Urothelium cell line (cell line): ENCODE measurements around the gene EFTUD2.

Experiments
- DNase-seq: peaks from one replicate; pipeline ENCODE4 v3.0.0; 2011; ENCODE audit warnings: low spot score, mixed read lengths
- FAIRE-seq: peaks from 2 replicates; lab custom pipeline; 2011; peaks lifted over from hg19 to GRCh38; lab: Jason Lieb, UNC

The EFTUD2 gene

DNA sequence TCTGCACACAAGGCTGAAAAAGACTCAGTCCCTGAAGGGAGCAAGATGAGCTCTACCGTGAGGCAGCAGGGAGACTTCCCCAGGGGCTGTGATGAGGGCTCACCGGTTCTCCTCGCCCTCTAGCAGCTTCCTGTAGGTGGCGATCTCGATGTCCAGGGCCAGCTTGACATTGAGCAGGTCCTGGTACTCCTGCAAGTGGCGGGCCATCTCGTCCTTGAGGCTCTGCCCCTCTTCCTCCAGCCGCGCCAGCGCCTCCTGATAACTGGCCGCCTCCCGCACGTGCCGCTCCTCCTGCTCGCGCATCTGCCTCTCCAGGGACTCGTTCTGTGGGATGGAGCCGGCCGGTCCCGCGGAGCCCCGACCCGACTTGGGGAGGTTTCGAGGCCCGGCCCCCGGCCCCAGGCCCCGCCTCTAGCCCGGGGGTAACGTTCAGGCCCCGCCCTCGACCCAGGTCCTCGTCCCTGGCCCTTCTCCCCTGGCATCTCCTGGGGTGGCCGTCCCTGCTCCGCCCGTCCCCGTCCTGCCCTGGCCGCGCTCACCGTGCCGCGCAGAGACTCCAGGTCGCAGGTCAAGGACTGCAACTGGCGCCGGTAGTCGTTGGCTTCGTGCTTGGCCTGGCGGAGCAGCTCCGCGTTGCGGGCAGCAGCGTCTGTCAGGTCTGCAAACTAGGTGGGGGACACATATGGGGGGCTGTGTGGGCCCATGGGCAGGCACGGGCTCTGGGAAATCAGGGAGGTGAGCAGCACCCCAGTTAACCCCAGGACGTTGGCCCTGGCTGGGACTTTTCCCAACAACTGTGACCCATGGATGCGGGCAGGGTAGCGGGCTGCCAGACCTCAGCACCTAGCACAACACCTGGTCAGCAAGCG, 12.1 kb upstream of the EFTUD2 start:
- no peak for DNase-seq
- FAIRE-seq: peak; percentile 20

DNA sequence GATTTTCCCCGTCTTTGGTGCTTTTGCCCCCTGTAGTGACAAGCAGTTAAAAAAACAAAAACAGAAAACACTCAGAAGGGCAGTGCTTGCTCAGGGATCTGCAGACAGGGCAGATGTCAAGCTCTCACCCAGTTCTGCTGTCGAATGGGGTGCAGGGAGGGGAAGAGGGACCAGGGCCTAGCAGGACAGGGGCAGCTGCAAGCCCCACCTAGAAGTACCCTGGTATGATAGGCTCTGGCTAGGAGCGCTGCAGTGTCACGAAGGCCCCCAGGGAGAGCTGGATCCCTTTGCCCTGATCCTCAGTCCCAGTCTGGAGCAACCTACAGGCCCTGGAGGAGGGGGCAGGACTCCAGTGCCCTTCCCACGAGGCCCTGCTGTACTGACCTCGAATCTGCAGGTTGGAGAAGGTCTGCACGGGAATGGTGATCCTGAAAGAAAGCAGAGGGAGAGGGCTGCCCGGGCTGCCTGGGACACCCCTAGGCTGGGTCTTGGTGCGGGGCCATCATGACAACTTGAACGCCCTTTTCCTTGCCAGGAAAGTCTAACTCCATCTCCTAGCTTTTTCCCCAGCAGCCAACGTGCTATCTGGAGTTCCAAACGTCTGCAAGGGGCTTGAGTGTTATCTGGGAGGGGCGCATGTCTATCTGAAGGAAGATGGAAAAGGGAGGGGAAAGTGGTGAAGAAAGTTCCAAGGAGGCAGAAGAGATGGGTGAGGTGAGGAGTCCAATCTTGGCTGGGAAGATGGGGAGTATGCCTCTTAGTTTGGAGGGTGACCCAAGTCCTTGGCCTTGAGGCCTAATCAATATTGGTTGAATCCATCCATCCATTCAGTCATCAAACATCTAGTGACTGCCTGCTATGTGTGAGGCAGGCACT, 11.2 kb upstream of the EFTUD2 start:
- DNase-seq (no peak), FAIRE-seq (peak; percentile 42)

DNA sequence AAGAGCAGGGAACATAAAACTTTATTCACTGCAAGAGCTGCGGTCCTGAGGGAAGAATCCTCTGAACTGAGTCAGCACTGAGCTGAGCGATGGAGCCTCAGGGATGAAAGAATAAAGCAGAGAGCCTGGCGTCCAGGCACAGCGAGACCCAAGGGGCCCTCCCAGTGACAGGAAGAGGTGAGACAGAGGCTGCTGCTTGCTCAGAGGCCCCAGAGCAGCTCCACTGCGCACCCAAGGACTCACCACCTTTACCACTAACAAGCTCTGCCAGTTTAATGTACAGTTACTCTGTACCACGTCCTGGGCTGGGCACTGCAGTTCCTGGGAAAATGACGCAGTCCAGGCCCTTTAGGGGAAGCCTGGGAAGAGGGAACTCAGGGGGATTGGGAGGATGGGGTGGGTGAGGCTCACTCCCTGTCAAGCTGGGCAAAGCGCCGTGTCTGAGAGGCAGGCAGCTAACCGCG, 10.5 kb upstream of the EFTUD2 start:
- FAIRE-seq: no peak
- DNase-seq: peak; percentile 64

DNA sequence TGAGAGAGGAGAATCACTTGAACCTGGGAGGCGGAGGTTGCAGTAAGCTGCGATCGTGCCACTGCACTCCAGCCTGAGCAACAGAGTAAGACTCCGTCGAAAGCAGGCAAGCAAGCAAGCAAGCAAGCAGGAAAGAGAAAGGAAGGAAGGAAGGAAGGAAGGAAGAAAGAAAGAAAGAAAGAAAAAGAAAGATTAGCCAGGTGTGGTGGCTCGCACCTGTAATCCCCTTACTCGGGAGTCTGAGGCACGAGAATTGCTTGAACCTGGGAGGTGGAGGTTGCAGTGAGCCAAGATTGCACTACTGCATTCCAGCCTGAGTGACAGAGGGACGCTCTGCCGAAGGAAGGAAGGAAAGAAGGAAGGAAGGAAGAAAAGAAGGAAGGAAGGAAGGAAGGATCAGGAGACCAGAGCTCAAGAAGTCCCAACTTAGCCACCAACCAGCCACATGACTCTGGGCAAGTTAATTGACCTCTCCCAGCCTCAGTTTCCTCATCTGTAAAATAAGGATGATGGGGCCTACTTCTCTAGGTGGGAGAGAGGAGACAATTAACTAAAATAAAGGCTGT, 9.6 kb upstream of the EFTUD2 start:
- FAIRE-seq (no peak), DNase-seq (no peak)

DNA sequence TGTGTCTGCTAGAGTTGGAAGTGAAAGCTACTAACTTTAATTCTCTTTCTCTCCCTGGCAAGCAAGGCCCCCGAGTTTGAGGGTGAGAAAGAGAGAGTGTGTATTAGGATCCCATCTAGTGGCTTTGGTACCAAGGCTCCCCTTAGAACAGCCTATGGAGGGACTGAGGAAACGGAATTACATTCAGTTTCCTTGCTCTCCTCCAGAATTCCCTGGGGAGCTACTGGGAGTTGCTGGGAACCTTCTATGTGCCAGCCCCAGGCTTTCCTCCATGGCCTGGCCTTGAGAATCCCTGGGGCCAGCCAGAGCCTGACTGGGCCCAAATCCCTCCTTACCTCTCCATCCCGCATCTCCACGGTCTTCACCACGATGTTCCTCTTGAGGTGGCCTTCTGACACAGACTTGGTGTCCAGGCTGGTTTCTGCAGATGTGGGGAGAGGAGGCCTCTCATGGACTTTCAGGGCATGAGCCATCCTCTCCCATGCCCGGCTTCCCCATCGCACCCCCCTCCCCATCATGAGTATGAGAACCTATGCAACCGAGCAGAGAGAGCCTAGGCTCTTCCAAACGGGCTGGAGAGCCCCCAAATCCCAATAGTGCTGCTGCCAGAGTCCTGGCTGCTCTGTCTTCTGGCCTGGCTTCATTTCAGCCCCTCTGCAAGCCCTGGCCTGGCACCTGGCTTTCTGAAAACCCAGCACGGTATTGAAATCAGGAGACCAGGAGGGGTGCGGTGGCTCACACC, 8.7 kb upstream of the EFTUD2 start:
- FAIRE-seq (no peak), DNase-seq (no peak)

DNA sequence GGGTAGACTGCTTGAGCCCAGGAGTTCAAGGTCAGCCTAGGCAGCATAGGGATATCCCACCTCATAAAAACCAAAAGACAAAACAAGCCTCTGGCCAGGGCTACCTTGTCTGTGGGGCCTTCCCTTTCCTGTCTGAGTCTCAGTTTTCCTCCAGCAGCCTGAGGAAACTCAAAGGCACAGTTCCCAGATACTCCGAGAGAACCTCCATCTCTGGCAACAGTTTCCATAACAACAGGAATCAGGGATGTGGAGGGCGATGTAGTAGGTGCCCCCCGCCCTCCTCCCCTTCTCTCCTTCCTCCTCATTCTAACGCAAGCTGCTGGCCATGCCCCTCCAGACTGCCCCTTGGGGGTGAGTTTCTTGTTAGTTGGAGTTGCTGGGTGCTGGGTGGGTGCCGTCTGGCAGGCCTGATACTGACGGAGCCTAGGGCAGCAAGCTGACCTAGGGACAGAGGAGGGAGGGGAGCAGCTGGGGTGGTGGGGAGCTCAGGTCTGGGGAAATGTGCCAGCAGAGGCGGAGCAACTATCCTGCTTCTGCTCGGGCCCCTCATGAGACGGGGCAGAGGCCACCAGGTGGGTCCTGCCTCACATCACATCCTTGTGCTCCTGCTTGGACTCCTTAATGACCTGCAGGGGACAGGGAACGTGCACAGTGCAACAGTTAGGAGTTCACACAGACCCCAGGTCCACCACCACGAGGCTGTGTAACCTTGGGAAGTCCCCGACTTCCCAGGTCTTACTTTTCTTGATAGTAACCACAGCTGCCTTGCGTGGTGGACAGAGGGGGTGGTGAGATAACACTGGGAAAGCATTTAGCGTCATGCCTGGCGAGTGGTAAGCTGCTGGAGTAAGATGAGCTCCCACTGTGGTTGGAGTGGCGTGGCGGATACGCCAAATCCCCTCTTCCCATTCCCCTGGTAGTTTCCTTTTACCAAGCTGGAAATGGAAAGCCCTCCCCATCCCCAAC, 7.8 kb upstream of the EFTUD2 start:
- DNase-seq (no peak), FAIRE-seq (peak; percentile 48)

DNA sequence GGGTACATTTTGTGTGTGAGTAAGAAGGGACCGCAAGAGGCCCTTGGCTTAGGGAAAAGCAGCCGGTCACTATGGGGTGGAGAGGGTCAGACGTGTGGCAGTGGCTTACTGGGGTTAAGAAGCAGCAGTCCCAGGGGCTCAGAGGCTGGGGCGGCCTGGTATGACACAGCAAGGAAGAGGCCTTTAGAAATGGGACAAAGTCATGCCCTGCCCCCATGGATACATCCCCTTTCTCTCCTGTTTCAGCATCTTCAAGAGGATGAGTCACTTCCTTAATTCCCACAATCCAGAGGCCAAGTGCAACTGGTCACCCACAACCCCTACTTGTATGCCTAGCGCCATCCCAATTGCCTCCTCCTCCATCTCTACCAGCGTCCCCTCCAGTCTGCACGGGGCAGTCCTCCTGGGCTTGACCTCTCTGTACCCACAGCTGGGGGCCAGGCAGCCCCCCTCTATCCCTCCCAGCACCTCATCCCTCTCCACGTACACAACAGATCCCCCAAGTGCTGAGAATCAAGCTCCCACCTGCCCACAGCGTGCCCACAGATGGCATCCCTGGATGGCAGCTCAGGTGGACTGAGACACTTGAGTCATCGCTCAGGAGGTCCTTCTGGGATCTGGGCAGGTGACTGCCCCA, 6.9 kb upstream of the EFTUD2 start:
- FAIRE-seq (peak; percentile 79), DNase-seq (peak; percentile 86)

DNA sequence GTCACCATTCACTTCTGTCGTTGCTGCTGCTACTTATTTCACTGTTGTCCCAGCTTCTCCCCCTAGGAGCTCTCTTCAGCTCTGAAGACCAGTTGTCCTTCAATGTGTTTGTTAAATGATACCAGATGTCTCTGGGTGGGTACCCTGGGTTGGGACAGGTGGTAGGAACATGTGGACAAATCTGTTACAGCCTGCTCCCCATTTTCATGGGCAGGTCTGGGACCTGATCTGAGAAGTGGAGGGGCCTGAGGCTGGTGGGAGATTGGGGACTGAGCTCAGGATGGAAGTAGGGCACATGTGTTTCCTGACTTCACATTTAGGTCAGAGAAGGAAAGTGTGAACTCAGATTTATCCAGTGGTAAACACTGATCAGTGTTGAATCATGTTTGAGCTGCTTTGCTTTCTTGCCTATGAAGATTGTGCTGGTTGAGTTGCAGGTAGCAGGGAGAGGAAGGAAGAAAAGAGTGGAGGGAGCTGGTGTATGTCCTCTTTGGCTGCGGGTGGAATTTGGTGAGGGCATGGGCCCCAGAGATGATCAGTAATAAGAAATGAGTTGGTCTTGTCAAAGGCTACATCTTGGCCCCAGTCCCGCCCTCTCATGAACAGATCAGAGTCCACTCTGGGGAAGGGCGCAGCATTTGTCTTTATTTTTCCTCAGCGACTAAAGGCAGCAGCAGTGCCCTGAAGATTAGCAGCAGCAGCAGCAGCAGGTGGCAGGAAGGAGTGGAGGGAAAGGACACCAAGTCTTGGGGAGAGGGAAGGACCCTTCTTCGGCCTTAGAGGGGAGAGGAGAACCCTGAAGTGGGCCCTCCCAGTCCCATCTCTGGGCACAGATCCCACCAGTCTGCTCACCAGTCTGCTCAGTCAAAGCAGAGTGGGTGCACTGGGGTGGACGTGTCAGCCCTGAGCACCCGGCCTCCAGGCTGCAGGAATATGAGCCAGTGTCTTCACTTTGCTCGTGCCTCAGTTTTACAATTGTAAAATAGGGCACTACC, 6.1 kb upstream of the EFTUD2 start:
- DNase-seq (no peak), FAIRE-seq (peak; percentile 52)

DNA sequence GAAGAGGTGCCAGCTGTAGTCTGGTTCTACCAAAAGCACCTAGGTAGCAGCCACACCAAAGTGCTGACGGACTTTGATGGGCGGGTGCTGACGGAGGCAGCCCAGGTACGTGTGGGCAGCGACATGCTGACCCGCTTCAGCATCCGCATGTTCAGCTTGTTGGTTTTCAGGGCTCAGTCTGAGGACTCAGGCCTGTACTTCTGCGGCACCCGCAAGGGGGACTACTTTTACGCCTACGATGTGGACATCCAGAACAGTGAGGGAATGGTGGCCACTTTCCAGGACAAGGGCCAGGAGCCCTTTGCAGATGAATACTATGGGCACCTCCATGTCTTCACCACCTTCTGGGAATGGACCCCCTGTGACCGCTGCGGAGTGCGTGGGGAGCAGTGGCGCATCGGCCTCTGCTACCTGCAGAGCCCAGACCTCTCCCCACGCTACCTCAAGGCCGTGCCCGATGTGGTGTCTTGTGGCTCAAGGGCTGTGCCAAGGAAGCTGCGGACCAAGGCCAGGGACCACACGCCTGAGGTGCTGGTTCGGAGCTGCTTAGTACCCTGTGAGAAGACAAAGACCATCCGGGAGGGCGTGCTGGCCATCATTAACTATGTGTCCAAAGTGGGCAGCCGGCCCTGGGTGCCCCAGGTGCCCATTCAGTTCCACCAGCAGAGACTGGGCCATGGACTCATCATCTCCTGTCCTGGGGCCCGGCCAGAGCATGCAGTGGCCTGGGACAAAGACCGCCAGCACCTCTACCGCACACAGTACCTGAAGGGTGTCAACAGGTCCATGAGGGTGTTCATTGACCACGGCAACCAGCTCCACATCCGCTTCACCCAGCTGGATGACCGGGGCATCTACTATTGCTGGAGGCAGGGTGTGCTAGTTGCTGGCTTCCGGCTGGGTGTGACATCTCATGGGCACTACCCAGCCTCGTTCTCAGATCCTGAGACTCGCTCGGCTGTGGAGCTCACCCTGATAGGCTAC, 5.0 kb upstream of the EFTUD2 start:
- DNase-seq: no peak
- no peak for FAIRE-seq

DNA sequence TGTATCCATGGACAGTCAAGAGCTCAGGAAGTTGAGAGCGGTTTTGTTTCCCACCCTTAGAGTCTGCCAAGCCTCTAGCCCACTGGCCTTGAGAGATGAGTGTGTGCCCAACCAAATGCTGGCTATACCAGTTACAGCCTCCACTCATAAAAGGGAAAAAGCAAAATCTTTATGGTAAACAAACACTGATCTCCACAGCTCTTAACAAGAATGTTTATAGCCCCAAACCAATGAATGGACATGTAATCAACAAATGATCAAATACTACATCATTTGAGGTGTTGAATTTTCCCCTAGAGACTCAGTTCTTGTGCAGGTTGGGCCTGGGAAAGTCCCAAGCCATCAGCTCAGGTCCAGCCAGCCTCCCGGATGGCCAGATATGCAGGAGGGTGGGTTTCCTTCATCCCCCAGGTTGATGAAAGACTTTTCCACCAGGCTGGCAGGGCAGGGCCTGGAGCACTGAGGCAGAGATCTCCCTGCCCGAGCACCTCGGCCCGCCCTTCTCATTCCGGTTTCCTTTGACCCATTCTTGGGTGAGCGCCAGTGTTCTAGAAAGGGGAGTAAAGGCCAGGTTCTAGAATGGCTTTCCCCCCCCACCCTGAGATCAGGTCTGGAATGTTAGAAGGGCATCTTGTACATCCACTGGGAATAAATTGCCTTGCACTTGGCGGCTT, 3.9 kb upstream of the EFTUD2 start:
- no peak for DNase-seq
- no peak for FAIRE-seq

DNA sequence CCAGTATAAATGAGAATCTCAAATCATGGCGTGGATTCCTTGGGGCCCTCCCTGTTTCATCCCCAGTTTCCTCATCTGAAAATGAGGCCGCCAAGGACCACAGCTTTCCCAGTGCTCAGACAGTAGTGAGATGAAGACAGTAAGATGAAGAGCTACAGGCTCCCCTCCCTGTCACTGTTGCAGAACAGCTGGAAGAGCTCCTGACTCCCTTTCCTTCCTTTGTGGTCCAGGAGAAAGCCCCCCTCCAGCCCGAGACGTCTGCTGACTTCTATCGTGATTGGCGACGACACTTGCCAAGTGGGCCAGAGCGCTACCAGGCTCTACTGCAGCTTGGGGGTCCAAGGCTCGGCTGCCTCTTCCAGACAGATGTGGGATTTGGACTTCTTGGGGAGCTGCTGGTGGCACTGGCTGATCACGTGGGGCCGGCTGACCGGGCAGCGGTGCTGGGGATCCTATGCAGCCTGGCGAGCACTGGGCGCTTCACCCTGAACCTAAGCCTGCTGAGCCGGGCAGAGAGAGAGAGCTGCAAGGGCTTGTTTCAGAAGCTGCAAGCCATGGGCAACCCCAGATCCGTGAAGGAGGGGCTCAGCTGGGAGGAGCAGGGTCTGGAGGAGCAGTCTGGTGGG, 3.0 kb upstream of the EFTUD2 start:
- FAIRE-seq: no peak
- no peak for DNase-seq

DNA sequence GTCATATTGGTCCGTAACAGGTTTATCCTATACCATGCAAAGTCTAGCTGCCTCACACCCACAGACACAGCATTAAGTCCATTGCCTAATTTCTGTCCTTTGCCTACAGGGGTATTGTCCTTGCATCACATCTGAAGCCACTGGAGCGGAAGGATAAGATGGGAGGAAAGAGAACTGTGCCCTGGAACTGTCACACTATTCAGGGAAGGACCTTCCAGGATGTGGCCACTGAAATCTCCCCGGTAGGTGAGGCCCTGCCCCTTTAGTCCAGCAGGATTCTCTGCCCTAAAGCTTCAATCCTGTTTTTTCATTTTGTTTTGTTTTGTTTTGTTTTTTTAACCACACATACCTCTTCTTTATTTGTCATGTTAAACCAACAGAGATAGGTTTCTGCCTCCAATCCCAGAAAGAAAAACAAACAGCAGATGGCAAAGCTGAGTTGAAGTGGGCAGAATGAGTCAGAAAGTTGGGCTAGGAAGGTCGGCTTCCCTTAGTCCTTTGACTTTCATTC, 2.2 kb upstream of the EFTUD2 start:
- FAIRE-seq: no peak
- DNase-seq: no peak

DNA sequence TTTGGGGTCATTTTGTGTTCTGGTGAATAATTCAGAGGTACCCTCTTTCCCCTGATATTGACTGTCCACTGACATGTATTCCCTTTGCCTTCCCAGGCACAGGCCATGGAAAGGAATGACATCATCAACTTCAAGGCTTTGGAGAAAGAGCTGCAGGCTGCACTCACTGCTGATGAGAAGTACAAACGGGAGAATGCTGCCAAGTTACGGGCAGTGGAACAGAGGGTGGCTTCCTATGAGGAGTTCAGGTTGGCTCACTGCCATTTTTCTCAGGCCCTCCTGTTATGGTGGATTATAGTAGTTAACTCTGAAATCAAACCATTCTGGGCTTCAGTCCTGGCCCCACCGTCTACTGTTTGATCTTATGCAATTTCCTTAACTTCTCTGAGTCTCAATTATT, 1.6 kb upstream of the EFTUD2 start:
- no peak for FAIRE-seq
- no peak for DNase-seq

DNA sequence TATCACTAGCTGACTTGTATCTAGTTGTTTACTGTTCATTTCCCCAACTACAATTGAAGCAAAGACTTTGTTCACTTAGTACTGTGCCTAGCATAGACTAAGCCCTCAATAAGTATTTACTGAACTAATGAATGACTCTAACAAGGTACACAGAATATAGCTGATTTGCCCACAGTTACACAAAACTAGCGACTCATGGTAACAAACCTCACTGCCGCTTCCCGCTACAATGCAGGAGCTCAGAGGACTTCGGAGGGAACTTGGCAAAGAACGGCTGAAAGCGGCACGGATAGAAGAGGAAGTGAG, 524 bp downstream of the EFTUD2 start:
- no peak for DNase-seq
- FAIRE-seq: no peak

DNA sequence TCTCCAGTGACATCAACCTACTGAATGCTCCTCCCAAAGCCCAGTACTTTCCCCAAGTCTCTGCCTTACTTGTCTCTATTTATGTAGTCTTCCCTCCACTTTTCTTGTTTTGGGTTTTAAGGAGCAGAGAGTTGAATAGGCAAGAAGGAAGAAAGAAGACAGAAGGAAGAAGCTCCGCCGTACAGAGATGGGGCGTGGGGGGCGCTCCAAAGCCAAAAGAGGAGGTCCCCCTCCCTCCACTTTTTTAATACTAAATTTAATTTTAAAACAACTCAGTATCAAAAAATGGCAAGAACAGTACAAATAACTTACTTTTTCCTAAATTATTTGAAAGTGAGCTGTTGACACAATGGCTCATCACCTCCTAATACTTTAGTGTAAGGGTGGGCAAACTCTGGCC, 4.6 kb downstream of the EFTUD2 start:
- FAIRE-seq (no peak), DNase-seq (no peak)

DNA sequence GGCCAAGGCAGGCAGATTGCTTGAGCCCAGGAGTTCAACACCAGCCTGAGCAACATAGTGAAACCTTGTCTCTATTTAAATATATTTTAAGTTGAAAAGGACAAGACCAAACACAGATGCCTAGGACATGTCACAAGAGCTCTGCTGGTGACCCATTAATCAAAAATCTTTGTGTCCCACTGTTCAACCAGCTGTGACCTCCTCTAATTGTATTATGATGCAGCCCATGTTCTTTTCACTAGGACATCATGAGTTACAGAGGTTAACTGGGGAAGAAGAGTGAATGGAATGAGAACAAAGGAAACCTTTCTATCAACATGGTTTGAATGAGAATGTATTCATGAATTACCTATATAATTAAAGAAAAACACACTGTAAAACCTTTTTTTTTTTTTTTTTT, 7.0 kb downstream of the EFTUD2 start:
- FAIRE-seq: no peak
- DNase-seq: no peak
